Measurements from ENCODE around the gene MAD2L1BP.

The MAD2L1BP gene

DNA sequence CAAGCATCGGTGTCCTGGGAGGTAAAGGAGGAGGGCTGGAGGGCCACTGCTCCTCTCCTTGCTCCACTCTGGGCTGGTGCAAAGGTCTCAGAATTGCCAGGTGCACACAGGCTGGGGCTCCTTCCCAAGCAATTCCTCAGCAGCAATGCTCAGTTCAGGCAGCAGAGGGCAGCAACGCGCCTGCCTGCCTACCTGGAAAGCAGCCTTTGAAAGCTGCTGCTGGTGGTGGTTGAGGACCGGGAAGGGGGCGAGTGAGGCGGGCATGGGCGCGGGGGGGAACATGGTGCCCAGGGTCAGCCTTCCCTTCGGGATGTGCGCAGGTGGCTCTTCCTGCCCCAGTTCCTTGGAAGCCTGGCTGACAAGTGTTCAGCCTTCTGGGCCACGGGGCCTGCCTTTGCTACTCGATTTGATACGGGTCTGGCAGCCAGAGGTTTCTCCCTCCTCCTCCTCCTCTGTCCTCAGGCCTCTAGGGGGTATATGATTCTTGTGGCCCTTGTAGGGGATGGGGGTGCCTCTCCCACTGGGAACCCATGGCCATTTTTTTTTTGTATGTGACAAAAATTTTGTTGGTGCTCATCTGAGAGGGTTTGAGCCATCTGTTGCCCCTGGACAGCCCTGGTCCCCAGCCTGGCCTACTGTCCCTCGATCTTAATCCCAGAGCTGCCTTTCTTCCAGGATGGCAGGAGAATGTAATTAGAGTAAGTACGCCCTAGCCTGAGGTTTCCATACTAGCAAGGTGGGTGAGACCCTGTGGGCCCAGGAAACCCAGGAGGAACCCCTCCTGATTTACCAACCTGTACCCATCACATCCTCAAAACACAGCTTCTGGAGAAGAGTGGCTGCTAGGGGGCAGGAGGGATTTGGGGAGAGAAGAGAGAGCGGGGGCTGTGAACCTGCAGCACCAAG is 31.9 kb downstream of the MAD2L1BP start:
- DNase-seq, result peak; percentile 84

DNA sequence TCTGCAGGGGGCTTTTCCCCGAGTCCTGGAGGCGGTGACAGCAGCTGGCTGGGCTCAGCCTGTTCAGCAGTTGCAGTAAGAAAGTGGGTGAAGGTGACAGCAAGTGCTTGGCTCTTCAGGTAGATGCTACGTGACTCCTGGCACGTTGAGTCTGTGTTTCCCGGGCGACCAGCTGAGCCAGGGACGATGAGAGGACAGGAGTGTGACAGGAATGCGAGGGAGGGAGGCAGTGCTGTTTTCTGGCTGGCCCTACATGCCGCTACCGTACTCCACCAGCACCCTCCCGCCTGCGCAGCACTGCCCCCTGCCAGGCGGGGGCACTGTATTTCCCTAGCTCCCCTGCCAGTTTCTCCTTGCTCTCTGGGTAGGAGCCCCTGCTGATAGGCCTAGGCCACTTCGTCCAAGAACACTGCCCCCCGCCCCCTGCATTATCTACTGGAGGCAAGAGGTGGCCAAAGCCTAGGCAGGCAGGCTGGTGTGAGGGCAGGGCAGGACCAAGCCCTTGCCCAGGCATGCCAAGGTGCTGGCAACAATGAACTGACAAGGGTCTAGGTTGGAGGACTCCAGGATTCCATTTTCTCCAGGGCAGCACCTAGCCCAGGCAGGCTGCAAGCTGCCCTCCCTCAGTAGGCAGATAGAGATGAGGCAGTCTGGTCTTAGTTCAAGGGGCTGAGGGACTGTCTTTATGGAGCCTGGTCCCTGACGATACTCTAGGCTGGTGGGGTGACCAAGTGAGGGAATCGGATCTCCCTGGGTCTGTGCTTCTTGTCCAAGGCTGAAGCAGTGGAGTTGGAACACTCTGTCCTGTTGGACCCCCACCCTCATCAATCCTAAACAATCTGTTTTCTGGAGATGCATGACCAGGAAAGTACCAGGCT is 32.8 kb downstream of the MAD2L1BP start:
- peak; percentile 52 for DNase-seq

DNA sequence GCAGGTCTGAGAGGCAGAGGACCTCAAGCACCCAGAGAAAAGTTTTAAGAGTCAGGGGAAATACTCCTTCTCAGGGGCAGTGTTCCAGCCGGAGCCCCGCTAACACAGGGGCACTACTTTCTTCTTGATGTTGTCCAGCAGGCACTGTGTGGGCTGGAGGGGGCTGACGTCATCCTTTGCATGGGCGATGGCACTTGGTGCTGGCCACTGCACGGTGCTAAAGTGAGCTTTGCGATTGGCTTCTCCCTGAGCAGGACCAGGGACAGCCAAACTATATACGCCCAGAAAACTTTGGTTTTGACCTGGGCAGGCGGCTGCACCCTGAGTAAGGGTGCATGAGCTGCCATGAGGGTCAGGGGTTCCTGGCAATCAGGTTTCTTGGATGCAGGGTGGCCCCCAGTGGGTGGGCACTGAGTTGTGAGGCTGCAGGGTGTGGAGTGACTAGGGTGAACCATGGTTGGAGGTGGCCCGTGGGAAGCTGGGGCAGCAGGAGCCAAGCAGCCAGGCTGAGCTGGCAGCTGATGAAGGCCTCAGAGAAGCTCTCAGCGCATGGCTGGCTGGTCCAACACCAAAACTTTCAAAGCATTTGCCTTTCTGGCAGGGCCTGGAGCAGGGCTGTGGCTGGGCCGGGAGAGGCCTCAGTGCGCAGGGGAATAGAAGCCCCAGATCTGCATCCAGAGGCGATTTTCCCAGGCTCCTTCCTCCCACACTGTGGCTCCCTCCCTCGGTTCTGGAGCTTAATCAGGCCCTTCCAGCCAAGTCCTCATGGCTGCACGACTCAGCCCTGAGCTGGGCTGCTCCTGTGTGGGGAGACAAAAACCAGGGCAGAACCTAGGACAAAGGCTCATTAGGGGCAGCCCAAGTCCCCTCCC is 33.6 kb downstream of the MAD2L1BP start:
- DNase-seq, result no peak

DNA sequence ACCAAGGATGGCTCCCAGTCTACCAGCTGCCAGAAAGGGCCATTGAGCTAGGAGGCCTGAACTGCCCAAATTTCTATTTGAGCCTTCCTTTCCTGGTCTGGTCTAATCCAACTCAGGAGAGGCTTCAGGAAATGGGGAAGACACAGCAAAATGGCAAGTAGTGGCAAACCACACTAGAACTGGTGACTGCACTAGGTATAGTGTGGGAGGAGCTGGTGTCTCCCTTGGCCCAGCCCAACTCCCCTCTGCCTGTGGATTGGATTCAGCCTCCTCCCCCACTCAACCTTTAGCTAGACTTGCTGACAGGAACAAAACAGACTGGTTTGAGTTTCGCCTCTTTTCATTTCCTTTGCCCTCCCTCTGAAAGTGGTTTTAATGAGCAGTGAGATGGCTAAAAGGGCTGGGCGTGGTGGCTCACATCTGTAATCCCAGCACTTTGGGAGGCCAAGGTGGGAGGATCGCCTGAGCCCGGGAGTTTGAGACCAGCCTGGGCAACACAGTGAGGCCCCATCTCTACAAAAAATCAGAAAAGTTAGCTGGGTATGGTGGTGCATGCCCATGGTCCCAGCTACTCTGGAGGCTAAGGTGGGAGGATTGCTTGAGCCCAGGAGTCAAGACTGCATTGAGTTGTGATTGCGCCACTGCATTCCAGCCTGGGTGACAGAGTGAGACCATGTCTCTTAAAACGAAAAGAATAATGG is 34.4 kb downstream of the MAD2L1BP start:
- DNase-seq, result no peak

DNA sequence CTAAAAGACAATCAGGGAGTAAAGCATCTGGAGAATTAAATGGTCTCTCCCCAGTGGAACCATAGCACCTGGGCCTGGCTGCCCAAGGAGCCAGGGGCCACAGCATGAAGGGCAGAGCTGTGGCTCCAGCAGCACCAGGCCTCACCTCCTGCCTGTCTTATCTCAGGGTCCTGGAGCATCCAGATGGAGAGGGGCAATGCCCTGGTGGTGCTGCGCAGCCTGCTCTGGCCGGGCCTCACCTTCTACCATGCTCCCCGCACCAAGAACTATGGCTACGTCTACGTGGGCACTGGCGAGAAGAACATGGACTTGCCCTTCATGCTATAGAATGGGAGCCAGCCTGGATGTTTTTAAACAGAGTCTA is 35.0 kb downstream of the MAD2L1BP start:
- no peak for DNase-seq

DNA sequence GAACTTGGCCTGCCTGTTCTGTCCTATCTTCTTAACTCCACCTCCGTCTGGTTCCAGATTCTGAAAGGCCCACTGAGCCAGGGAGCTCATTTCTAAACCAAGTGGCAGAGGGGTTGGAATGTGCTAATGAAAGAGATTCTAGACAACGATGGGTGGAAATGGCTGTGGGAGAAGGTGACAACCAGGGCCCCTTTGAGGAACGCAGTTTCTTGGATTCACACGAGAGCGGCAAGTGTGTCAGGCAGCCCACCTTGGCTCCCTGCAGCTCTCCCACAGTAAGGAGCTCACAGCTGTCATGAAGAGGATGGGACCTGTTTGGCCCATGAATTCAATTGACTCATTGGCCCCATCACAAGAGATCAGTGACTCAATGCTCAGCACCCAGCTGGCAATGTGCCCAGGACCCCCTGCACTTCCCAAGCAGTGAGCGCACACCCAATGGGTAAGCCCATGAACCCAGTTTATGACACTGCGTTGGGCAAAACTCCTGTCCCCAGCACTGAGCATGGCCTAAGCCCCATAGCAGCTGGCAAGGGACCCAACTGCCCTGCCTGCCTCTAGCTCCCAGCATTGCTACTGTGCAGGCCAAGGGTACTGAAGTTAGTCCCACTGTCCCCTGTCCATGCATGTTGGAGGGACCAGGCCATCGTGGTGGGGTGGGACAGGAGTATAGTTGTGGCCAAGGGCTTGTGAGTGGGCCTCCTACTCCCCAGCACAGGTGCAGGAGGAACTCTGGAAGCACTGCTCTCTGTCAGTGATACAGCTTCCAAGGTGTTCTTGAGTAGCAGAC is 35.6 kb downstream of the MAD2L1BP start:
- no peak for DNase-seq

DNA sequence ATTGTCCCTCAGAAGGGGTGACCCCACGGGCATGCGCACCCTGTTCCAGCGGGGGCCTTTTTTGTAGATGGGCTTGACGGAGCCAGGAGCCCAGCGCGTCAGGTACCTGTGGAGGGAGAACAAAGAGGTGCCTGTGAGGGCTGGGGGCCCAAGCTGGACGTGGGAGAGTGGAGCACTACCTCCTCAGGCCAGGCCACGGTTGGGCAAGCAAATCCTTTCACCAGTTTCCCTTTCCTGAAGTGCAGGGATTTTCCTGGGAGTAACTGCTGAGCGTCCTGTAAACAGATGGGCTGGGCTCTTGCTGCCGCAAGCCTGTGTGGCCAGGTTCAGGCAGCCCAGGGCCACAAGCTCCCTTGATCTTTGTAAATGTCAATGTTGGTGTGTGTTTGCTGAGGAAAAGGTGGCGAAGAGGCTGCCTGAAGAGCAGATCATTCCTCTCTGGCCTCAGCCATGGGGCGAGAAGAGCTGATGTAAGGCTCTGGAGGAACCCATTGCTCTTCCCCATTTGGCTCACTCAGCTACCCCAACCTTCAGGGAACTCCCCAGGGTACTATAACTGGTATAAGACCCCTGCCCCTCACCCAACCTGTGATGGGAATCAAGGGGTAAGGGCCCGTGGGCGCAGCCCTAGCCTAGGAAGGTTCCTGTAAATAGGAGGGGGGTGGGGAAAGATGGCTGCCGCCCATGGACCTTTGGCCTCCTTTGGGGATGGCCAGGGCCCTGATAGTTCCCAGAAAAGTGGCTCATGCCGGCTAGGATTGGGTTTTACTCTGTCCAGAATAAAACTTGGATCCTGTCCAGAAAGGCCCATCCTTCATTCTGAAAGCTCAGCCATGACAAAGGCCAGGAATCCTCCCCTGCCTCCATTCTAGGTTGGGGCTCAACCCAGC is 36.4 kb downstream of the MAD2L1BP start:
- no peak for DNase-seq

DNA sequence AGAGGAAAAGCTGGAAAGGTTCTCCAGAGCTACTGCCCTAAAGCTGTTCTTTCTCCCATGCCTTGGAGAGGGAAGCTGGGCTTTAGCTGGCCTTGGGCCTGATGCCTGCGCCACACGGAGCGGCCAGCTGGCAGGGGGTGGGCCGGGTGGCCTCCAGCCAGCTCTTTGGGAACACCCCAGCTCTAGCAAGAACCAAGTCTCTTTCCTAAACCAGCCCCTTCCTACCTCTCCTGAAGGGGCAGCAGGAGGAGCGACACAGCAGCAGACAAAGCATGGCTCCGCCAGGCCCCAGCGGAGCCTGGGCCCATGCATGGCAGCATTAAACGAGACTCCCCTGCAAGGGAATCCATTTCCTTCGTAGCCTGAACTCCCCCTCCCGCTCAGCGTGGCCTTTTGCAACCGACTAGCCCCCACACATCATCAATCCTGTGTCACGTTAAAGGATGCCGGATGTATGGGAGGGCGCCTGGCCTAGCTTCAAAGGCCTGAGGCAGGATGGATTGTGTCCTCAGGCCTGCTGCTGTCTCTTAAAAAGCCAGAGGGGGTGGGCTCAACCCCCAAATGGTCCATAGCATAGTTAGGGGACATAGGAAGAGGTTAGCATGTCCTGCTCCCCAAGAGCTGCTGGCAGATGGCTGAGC is 37.9 kb downstream of the MAD2L1BP start:
- DNase-seq, result no peak

DNA sequence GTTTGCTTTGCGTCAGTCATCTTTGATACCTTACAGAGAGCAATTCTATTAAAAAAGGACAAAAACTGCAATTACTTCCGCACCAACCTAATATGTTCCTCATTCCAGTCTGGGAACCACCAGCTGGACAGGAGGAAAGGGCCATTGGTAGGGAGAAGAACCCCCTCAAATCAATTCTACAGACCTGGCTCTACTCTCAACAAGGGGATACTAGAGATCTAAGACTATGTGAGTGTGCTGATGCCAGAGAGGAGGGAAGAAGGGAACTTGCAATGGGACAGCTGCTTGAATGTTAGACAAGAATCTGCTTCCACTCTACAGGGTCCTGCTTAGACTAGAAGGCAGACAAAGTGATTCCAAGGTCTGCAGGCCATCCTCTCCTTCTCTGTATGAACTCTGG is 38.7 kb downstream of the MAD2L1BP start:
- no peak for DNase-seq

DNA sequence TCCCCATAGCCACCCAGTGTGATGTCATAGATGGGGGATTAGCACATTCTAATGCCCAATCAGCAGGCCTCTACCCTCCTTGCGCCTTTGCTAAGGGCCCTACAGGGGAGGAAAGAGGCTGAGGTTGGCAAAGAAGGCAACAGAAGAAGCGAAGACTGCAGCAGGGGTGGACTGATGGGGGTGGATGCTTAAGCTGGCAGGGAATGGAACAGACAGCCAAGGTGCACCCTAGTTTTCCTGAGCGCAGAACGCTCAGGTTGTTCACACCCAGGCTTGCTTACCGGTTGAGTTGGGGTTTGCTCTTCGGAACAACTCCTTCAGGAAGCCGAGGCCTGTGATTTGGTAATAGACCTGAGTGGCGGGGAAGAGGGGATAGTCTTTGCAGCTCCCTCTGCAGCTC is 39.3 kb downstream of the MAD2L1BP start:
- DNase-seq, result no peak

DNA sequence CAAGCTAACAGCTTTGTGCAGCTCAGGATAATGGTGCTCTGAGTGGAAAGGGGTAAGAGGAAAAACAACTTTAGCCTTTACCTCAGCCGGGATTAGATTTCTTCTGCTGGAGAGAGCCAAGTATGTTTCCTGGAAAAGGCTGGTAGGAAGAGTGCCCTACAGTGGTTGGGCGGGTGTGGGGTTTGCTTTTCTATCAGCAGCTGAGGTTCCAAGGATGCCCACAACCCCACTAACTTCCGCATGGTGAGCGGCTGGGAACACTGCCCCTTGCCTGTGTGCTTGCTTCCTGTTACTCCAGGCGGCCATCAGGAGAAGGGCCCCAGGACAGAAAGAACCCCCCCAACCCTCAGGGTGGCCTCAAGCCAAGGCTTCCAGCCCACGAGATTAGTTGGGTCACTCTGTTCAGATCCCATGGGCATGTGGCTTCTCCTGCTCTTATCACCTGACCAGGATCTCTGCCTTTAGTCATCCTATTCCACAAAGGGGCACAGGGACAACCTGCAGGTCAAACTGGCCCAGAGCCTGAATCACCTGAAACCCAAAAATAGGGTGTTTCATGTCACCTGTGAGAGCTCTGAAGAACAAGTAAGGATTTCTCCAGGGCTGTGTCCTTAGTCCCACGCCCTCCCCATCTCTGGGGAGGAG is 41.4 kb downstream of the MAD2L1BP start:
- DNase-seq, result no peak

DNA sequence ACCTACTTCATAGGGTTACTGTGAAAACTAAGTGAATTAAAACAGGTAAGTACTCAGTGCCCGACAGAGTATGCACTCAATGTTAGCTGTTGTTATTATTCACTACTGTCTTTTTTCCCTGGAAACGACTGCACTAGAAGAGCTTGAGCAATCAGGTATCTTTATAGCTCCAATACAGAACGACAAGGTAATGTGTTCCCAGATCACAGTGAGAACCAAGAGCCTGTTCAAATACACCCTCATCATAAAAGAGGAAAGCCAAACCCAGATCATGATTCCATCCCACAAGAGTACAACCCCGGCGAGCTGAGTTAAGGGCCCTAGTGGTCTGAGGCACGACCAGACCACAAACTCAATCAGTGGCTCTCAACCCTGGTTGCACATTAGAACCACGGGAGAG is 42.1 kb downstream of the MAD2L1BP start:
- DNase-seq, result no peak

DNA sequence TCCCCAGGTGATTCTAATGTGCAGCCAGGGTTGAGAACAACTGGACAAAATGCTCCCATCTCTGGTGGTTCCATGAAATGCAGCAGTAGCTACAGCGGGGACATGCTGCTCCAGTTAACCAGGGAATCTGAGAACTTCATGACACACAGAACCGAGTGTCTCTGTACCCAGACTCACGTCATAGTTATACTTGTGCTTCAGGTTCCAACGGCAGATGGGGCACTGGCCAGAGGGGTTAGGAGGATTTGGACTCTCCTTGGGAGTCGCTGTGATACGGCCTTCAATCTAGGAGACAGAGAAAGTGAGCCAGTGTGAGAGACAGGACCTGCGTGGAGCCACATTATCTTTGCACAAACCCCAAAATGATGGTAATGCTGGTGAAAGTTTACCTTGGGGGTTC is 42.7 kb downstream of the MAD2L1BP start:
- no peak for DNase-seq

DNA sequence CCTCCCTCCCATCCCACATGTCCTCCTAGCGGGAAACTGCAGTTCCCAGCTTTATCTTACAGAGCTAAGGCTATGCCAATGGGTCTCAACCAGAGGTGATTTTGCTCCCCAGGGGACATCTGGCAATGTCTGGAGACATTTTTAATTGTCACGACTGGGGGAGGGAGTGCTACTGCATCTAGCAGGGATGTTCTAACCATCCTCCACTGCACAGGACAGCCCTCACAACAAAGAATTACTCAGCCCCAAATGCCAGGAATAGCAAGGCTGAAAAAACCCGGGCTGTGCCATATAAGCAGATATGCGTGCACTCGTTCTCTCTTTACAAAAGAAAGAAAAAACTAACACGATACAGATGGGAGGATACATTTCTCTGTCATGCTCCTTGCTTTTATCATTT is 43.4 kb downstream of the MAD2L1BP start:
- no peak for DNase-seq

DNA sequence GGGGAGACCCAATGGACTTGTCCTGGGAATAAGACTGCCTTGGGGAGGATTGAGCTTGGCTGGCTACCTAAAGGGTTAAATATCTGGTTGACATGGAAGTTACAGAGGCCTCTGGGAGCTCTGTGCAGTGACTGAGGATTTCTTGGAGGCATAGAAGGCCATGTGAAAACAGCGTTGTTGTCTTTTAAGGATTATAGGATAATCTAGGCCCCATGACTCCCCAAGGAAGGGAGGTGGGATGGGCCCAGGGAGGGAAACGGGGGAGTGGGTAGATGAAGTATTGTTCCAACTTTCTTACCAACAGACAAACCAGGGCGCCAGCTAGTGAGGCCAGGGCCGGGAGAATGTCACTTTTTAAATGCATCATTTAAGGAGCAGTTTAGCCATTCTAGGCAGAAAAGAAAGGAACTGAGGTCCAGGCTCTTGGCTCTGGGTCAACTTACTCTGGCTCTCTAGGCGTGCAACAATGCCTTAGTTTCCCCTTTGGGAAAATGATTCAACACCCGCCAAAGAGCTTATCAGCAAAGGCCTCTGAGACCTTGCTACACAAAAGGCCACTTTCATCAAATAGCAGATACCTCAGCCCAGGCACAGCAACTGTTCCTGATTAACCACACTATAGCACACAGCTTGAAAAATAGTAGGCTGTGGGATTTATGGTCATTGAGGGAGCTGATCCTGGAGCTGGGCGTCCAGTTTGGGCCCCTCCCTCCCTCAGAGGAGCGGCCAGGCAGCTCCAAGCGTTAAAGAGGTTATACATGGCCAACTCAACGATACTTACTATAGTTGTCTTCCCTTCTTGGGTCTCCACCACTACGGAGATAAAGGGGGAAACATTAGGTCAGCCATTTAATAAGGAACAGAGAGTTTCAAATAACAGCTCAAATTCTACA is 44.9 kb downstream of the MAD2L1BP start:
- DNase-seq, result no peak

DNA sequence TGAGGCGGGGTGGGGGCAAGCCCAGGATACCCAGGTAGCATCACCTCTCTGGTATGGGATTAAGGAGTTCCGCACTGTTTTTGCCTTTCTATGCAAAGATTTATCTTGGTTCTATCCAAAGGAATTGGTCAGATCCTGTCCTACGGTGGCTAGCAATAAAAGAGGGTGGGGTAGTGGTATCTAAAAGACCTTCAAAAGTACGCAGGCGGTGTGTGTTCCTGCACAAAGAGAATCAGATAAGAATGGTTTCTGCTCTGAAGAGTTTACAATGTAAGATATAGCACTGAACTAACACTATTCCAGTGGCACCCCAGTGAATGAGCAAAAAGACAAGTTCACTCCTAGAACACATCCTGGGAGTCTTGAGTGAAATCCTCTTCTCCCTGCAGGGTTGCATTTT is 45.7 kb downstream of the MAD2L1BP start:
- DNase-seq, result no peak

DNA sequence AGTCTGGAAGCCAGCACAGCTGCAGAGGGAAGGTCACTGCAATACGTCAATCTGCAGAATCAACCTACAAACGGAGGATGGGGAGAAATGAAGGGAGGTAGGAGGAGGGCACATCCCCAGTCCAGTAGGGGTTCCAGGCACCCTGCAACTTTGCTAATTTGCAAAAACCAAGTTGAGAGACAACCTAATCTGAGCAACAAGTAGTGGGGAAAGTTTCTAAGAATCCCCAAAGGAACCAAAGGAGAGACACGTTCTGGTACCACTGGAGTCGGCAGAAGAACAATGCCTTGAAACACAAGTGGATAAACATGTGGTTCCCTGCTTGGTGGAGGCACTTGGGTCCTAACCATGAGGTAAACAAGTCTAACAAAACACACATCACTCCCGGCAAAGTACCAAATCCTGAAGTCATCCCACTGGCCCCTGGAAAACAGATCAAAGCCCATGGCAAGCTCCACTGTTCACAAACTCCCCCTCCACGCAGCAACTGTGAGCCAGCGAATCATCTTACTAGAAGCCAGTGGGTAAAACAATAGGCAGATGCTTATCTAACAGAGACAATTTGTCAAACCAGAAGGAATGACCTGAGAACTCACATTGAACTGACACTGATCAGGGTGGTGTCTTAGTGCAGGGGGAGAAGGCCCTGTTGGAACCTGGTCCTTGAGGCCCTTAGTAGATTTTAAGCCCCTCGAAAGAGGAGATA is 47.2 kb downstream of the MAD2L1BP start:
- no peak for DNase-seq

Measured in CD4-positive, alpha-beta T cell treated with Interleukin-6 for 4 hours (primary cell).